Spleen (tissue), 7 donors: Measurements from ENCODE around the gene ZMYM4.

ENCODE experiments used
- CTCF ChIP-seq, 11 experiments: fragments of 200-600 bp in 7 of 11; fragments of 450-650 bp in 4 of 11; sonication (generic) in 4 of 11; IDR thresholded peaks in 8 of 11; conservative IDR thresholded peaks in 3 of 11; 1 replicate in 7 of 11; 2 replicates in 4 of 11; pipeline versions ENCODE4 v1.4.0 to v1.8.0; 2016 to 2021; ENCODE audit warnings: antibody characterized with exemption in 11 of 11, inconsistent platforms in 4 of 11, mild to moderate bottlenecking in 1 of 11
- POLR2AphosphoS5 ChIP-seq, 3 donors: sonication (generic); formaldehyde crosslinking; IDR thresholded peaks; one replicate each; pipeline ENCODE4 v1.5.1; 2017; ENCODE audit warnings: antibody characterized with exemption in 3 of 3
- donor health status: DM: no; HTN: no; CAD: no; lungs with moderate emphysema.
- donor health status: DM: no; HTN: no; CAD: no.
- donor health status: DM: no; HTN: no; CAD: no.

- TF ChIP-seq CTCF (IDR thresholded peaks at IDR 0.05 in 8 of 11, conservative IDR thresholded peaks at IDR 0.05 in 3 of 11), result no peak
- no peak for TF ChIP-seq POLR2AphosphoS5 (IDR thresholded peaks at IDR 0.05)
Measured at GRCh38 chr1:35449334-35450008, 181.0 kb downstream of the ZMYM4 start.
